Karpas-422 (cell line): Measurements from ENCODE around the gene CELF6. TPM values are rescaled to one million over a fixed set of nuclear protein-coding genes. Genes with fewer than 3 reads are reported as not detected.
"Not testable (repeated sequence)": the region's sequence is repeated elsewhere in the genome, so short reads cannot be mapped to it uniquely, and the experiment has no call there.

Experiments used
- DNase-seq: peaks from one replicate; pipeline ENCODE4 v3.0.0-alpha.2; 2015
- H2AFZ ChIP-seq: fragments of 200-600 bp; sonication (generic); 2 replicates; pipeline ENCODE4 v1.6.1; 2014; ENCODE audit warnings: antibody characterized with exemption, low read length, mixed read lengths
- H3K27ac ChIP-seq: fragments of 200-600 bp; sonication (generic); 2 replicates; pipeline ENCODE4 v1.5.1; 2014; ENCODE audit warnings: mild to moderate bottlenecking, low read length, moderate library complexity
- H3K27me3 ChIP-seq: fragments of 200-600 bp; sonication (generic); 2 replicates; pipeline ENCODE4 v1.6.1; 2014; ENCODE audit warnings: low read length, mixed read lengths
- H3K36me3 ChIP-seq: fragments of 200-600 bp; sonication (generic); 2 replicates; pipeline ENCODE4 v1.6.1; 2014; ENCODE audit warnings: low read length, mixed read lengths; ENCODE audit not compliant: insufficient read depth
- H3K4me1 ChIP-seq: fragments of 200-600 bp; sonication (generic); 2 replicates; pipeline ENCODE4 v1.6.1; 2014; ENCODE audit warnings: mild to moderate bottlenecking, low read length, mixed read lengths
- H3K4me2 ChIP-seq: fragments of 200-600 bp; sonication (generic); 2 replicates; pipeline ENCODE4 v1.6.1; 2014; ENCODE audit warnings: low read length, low read depth, mild to moderate bottlenecking; ENCODE audit not compliant: poor library complexity, severe bottlenecking
- H3K4me3 ChIP-seq: fragments of 200-600 bp; sonication (generic); 2 replicates; pipeline ENCODE4 v1.5.1; 2014; ENCODE audit warnings: mild to moderate bottlenecking, antibody characterized with exemption, low read length, mixed read lengths
- H3K79me2 ChIP-seq: fragments of 200-600 bp; sonication (generic); 2 replicates; pipeline ENCODE4 v1.6.1; 2014; ENCODE audit warnings: mild to moderate bottlenecking, low read length, mixed read lengths
- H3K9ac ChIP-seq: fragments of 200-600 bp; sonication (generic); 2 replicates; pipeline ENCODE4 v1.6.0; 2014; ENCODE audit warnings: low read length
- H3K9me2 ChIP-seq: fragments of 200-600 bp; sonication (generic), shearing (Covaris generic); replicated peaks from 2 replicates; pipeline ENCODE4 v1.6.0; 2014; ENCODE audit warnings: mild to moderate bottlenecking, low read length, moderate library complexity; ENCODE audit not compliant: insufficient read depth
- H3K9me3 ChIP-seq: fragments of 300-700, 200-600 bp; sonication (generic); 2 replicates; pipeline ENCODE4 v1.6.1; 2014; ENCODE audit warnings: low read length, mixed read lengths
- H4K20me1 ChIP-seq: fragments of 200-600 bp; sonication (generic); 2 replicates; pipeline ENCODE4 v1.6.1; 2014; ENCODE audit warnings: mild to moderate bottlenecking, antibody characterized with exemption, low read length, low read depth; ENCODE audit not compliant: insufficient read depth
- total RNA-seq: library from RNA; depleted of rRNA; stranded (reverse); fragments of >200 nt; shearing (Covaris generic); gene quantifications from 2 replicates; pipeline ENCODE4 v1.2.3, GENCODE V29; 2014; ENCODE audit warnings: low replicate concordance

CELF6 gene
- total RNA-seq, 1 experiment from 2014 or later: 4.6 TPM

DNA sequence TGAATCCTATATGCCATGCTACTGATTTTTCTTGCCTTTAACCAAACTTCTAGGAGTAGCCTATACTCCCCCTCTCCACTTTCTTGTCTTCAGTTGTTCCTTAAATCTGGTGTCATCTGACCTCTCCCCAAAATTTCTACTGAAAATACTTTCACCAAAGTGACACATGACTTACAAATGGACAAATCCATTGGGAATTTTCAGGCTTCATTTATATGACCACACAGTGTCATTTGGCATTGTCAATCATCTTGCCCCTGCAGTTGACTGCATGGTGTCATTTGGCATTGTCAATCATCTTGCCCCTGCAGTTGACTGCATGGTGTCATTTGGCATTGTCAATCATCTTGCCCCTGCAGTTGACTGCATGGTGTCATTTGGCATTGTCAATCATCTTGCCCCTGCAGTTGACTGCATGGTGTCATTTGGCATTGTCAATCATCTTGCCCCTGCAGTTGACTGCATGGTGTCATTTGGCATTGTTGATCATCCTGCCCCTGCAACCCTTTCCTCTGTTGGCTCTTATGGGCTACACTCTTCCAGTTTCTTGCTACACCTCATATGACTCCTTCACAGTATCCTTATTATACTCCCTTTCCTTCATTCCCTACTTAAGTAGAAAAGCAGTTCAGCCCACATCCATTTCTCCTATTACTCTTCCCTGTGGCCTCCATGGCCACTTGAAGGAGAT, 44.2 kb downstream of the CELF6 start:
- DNase-seq, H3K4me3 ChIP-seq, H3K9ac ChIP-seq, H4K20me1 ChIP-seq, H3K27me3 ChIP-seq, H3K9me3 ChIP-seq, H3K36me3 ChIP-seq, H2AFZ ChIP-seq, H3K9me2 ChIP-seq, H3K27ac ChIP-seq, H3K4me2 ChIP-seq: not testable (repeated sequence)
- Histone ChIP-seq H3K4me1 (peaks cover 20% of the 10 kb centered on the region), H3K79me2 (peaks cover 14% of the 10 kb centered on the region)

DNA sequence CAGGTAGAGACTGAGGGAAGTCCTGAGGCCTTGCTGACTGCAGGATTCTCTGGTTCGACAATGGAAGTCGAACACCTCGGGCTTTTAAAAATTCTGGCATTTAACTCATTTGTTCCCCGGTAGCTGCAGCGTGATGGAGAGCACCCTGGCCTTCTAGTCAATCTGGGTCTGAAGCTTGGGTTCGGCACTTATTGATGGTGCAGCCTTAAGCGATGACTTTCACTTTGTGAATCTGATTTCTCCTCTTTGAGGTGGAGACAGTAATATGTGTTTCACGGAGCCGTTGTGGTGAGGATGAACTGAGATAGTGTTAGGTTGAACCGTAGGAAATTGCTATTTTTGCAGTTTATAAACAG, 47.0 kb downstream of the CELF6 start:
- H3K4me3 ChIP-seq: peak overlapping the region; percentile 79
- H3K9me2 ChIP-seq: no peaks in the 10 kb centered on the region
- peaks cover 29% of the 10 kb centered on the region for H3K4me1 ChIP-seq
- H3K79me2 ChIP-seq: peaks cover 28% of the 10 kb centered on the region
- H3K9me3 ChIP-seq: no peaks in the 10 kb centered on the region
- H3K27ac ChIP-seq: peak overlapping the region; percentile 19
- peak overlapping the region; percentile 84 for H3K4me2 ChIP-seq
- no peaks in the 10 kb centered on the region for H3K36me3 ChIP-seq
- DNase-seq: no peak
- no peaks in the 10 kb centered on the region for H4K20me1 ChIP-seq
- no peaks in the 10 kb centered on the region for H3K27me3 ChIP-seq
- peak overlapping the region; percentile 73 for H2AFZ ChIP-seq
- H3K9ac ChIP-seq: peak overlapping the region; percentile 81

DNA sequence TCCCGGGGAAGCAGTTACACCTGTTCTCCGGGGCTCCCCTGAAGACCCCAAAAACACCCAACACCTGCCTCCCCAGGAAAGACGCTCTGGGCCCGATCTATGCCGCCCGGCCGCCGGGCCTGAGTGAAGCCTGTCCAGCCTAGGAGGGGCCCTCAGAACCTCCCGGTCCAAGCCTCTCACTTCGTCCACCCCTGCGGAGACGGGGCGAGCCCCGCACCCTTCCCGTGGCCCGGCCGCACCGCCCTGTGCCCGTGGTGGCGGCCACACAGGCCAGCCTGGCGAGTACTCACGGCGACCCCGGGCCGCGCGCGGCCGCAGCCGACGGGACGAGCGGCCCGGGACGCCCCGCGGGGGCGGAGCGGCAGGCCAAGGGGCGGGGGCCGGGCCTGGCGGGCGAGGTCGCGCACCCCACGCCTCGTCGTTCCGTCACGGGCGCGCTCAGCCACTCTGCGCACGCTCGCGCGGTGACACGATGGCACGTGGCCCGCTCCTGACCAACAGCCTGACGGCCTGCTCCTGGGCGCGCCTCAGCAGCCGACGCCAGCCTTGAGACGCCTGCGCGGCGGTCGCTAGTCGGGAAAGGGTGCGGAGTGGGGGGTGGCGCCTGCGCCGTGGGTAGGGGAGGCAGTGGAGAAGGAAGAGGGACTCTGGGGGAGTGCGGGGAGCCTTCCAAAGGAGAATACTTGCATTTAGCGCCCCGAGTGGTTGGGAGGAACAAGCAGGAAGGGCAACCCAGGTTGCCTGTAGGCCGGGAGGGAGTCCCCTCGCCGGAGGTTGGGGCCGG, 47.6 kb downstream of the CELF6 start, which contains the start of gene PARP6:
Gene PARP6 (minus strand): TSS at position 342 of the 784 bp plus-strand sequence. CDS start 5,077 bp downstream, outside the sequence.
- Histone ChIP-seq H3K9me3 (no peaks in the 10 kb centered on the region), H3K36me3 (no peaks in the 10 kb centered on the region), H3K27me3 (no peaks in the 10 kb centered on the region), H2AFZ (peak within 1 kb of the TSS; percentile 73), H3K4me1 (peaks cover 29% of the 10 kb centered on the region), H3K9ac (peak within 1 kb of the TSS; percentile 83), H3K79me2 (peaks cover 28% of the 10 kb centered on the region), H3K4me2 (peak within 1 kb of the TSS; percentile 84), H3K9me2 (no peaks in the 10 kb centered on the region), H3K27ac (peak within 1 kb of the TSS; percentile 19), H4K20me1 (no peaks in the 10 kb centered on the region), H3K4me3 (peak within 1 kb of the TSS; percentile 88)
- peak; percentile 99 for DNase-seq

DNA sequence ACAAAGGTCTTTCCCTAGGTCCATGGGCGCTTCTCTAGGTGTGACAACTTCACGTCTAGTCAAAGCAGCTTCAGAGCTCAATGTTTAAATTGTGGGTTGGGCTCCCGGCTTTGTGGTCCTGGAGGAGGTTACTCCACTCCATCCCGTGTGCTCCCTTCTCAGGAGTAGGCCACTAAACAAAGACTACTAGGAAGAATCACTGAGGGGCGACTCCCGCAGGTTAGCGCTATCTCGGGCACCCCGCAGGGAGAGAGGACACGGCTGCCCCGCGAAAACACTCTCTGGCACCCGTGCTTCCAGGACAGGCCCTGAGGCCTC, 48.1 kb downstream of the CELF6 start:
- peak overlapping the region; percentile 88 for H3K4me3 ChIP-seq
- H3K9me3 ChIP-seq: no peaks in the 10 kb centered on the region
- peak overlapping the region; percentile 80 for H3K4me2 ChIP-seq
- peaks cover 29% of the 10 kb centered on the region for H3K4me1 ChIP-seq
- no peaks in the 10 kb centered on the region for H3K9me2 ChIP-seq
- H3K36me3 ChIP-seq: 0 out of 2 replicates have a peak, but pooled peaks cover under 1% of the 10 kb centered on the region
- no peaks in the 10 kb centered on the region for H3K27me3 ChIP-seq
- no peak overlapping the region; the same call in 1 of the 2 replicates for H3K27ac ChIP-seq
- H4K20me1 ChIP-seq: no peaks in the 10 kb centered on the region
- H2AFZ ChIP-seq: peak overlapping the region; percentile 23; the same call in 1 of the 2 replicates
- peak; percentile 58 for DNase-seq
- peak overlapping the region; percentile 83 for H3K9ac ChIP-seq
- H3K79me2 ChIP-seq: peaks cover 28% of the 10 kb centered on the region

DNA sequence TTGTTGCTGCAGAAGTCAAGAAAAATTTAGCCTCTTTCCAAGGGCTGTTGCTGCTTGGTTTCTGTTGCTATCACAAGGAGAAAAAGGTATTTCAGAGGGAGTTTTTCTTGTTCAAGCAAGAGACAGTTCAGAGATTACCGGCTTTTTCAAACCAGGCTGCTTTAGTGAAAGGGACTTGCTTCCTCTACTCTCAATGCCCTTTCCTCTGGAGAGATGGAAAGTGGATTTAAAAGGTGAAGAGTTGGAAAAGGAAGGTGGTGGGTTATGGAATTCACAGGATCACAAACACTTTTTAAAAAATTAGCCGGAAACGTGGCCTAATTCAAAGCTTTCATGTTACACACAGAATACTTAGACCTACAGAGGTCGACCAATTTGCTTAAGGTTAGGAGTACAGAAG, 48.7 kb downstream of the CELF6 start:
- H3K9me2 ChIP-seq: no peaks in the 10 kb centered on the region
- DNase-seq: no peak
- no peak overlapping the region for H3K27ac ChIP-seq
- peak overlapping the region; percentile 80 for H3K4me2 ChIP-seq
- peaks cover 4% of the 10 kb centered on the region; the same call in 1 of the 2 replicates for H3K36me3 ChIP-seq
- no peak overlapping the region for H2AFZ ChIP-seq
- peak overlapping the region; percentile 88 for H3K4me3 ChIP-seq
- no peaks in the 10 kb centered on the region for H3K9me3 ChIP-seq
- H3K27me3 ChIP-seq: no peaks in the 10 kb centered on the region
- H3K79me2 ChIP-seq: peaks cover 28% of the 10 kb centered on the region
- peak overlapping the region; percentile 83 for H3K9ac ChIP-seq
- H4K20me1 ChIP-seq: no peaks in the 10 kb centered on the region
- H3K4me1 ChIP-seq: peaks cover 29% of the 10 kb centered on the region

DNA sequence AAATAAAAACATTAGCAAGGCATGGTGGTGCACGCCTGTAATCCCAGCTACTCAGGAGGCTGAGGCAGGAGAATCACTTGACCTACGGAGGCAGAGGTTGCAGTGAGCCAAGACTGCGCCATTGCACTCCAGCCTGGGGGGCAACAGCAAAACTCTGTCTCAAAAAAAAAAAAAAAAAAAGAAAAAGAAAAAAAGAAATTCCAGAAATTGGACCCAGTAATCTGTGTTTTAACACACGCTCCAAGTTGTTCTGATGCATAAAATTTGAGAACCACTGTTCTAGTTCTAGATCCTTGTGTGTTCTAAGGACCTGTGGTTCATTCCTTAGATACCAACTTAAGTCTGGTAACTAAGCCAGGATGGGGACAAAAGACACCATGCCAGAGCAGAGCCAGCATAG, 50.2 kb downstream of the CELF6 start:
- H3K27ac ChIP-seq: no peak overlapping the region
- DNase-seq: no peak
- H3K36me3 ChIP-seq: peaks cover 11% of the 10 kb centered on the region
- H3K27me3 ChIP-seq: no peaks in the 10 kb centered on the region
- peaks cover 28% of the 10 kb centered on the region for H3K79me2 ChIP-seq
- no peaks in the 10 kb centered on the region for H3K9me2 ChIP-seq
- no peak overlapping the region for H2AFZ ChIP-seq
- H4K20me1 ChIP-seq: no peaks in the 10 kb centered on the region
- H3K4me1 ChIP-seq: peaks cover 29% of the 10 kb centered on the region
- no peaks in the 10 kb centered on the region for H3K9me3 ChIP-seq
- H3K9ac ChIP-seq: no peak overlapping the region
- H3K4me2 ChIP-seq: no peak overlapping the region
- H3K4me3 ChIP-seq: no peak overlapping the region

DNA sequence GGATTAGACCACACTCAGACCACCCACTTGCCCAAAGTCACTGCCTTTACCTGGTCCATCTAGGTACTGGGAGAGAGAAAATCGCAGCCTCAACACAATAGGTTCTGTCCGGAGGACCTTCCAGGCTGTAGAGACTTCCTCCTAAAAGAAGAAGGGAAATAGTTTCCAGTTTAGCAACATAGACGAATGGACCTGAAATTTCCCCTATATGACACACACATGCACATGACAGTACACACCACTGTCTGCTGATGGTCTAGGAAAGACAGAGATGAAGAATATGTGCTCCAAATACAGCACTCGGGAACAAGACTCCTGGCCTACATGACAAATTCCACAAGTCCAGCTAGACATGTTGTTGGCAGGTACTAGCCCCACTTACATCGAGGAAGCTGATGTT, 54.9 kb downstream of the CELF6 start:
- Histone ChIP-seq H3K9me2 (no peaks in the 10 kb centered on the region), H3K4me3 (no peak overlapping the region), H3K9me3 (no peaks in the 10 kb centered on the region), H3K27me3 (no peaks in the 10 kb centered on the region), H2AFZ (no peak overlapping the region), H3K9ac (no peak overlapping the region), H3K4me2 (no peak overlapping the region), H4K20me1 (no peaks in the 10 kb centered on the region), H3K27ac (no peak overlapping the region), H3K4me1 (peaks cover 3% of the 10 kb centered on the region), H3K36me3 (peaks cover 45% of the 10 kb centered on the region), H3K79me2 (peaks cover 6% of the 10 kb centered on the region)
- DNase-seq: no peak

DNA sequence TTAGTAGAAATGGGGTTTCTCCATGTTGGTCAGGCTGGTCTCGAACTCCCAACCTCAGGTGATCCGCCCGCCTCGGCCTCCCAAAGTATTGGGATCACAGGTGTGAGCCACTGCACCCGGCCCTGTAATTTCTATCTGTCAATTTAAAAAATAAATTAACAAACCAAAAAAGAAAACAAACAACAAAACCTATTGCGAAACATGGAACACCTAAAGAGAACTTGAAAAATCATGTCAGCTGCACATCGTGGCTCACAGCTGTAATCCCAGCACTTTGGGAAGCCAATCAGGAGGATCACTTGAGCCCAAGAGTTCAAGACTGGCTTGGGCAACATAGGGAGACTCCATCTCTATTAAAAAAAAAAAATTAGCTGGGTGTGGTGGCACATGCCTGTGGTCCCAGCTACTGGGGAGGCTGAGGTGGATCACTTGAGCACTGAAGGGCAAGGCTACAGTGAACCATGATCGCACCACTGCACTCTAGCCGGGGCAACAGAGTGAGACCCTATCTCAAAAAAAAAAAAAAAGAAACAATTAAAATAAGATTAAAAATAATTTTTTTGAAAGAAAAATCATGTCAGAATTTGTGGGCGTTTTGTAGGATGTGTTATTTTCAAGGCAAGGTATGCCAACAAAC, 67.2 kb downstream of the CELF6 start:
- no peak for DNase-seq
- Histone ChIP-seq H2AFZ (no peak overlapping the region), H3K36me3 (peaks cover 49% of the 10 kb centered on the region), H3K4me1 (no peaks in the 10 kb centered on the region), H3K9ac (no peak overlapping the region), H3K4me3 (no peak overlapping the region), H3K79me2 (no peaks in the 10 kb centered on the region), H4K20me1 (no peaks in the 10 kb centered on the region), H3K9me3 (no peaks in the 10 kb centered on the region), H3K4me2 (no peak overlapping the region), H3K9me2 (no peaks in the 10 kb centered on the region), H3K27me3 (no peaks in the 10 kb centered on the region), H3K27ac (no peak overlapping the region)
